Left ventricle myocardium inferior (tissue), 1 donor: ENCODE results near the gene ABLIM1. TPM values are rescaled to one million over a fixed set of nuclear protein-coding genes. Genes with fewer than 3 reads are reported as not detected.

Source experiments
- DNase-seq: peaks from one replicate; pipeline ENCODE4 v3.0.0-alpha.2; 2020
- H3K27ac ChIP-seq: fragments of 200-600 bp; replicated peaks from 2 replicates; pipeline ENCODE4 v1.8.0; 2021
- H3K27me3 ChIP-seq: fragments of 200-600 bp; 2 replicates; pipeline ENCODE4 v1.8.0; 2021; ENCODE audit warnings: low read depth
- H3K36me3 ChIP-seq: fragments of 200-600 bp; 2 replicates; pipeline ENCODE4 v1.8.0; 2021
- H3K4me1 ChIP-seq: fragments of 200-600 bp; 2 replicates; pipeline ENCODE4 v1.8.0; 2021
- H3K4me3 ChIP-seq: fragments of 200-600 bp; 2 replicates; pipeline ENCODE4 v1.8.0; 2021; ENCODE audit warnings: mild to moderate bottlenecking, moderate library complexity
- H3K9me3 ChIP-seq: fragments of 200-600 bp; replicated peaks from 2 replicates; pipeline ENCODE4 v1.8.0; 2021
- CTCF ChIP-seq: fragments of 200-600 bp; IDR thresholded peaks from 2 replicates; pipeline ENCODE4 v1.8.0; 2021; ENCODE audit warnings: antibody characterized with exemption, mild to moderate bottlenecking, borderline replicate concordance
- intact Hi-C: fragments of 100-400 bp; cut with micrococcal nuclease; formaldehyde crosslinking; loops from one replicate; pipeline ENCODE4 v1.11.0; 2022
- total RNA-seq: library from RNA; stranded (reverse); fragmentation: NEBNext Ultra II Directional; extraction: Animal tissue kit (Norgen Biotek cat#: 25700); gene quantifications from one replicate; pipeline ENCODE4 v1.2.1, GENCODE V29; 2021
- donor health status: DM: no; HTN: yes; CAD: no; lungs with severe emphysema.

The ABLIM1 gene
- total RNA-seq, 1 donor from 2014 or later = 674 TPM

- Histone ChIP-seq H3K9me3 (no peaks in the 10 kb centered on the region), H3K36me3 (no peaks in the 10 kb centered on the region), H3K27me3 (no peaks in the 10 kb centered on the region), H3K4me3 (no peak overlapping the region), H3K27ac (peak overlapping the region; percentile 91), H3K4me1 (peaks cover 84% of the 10 kb centered on the region)
- intact Hi-C loops = loop anchor here (10.0 kb wide), 1 partner anchor 133 kb away; no protein-coding TSS in a partner anchor
- no peak for DNase-seq
- no peak for TF ChIP-seq CTCF
These were observed 29.4 kb upstream of the ABLIM1 start for GRCh38 chr10:114687459-114687858.

- intact Hi-C loops = loop anchor here (10.0 kb wide), 1 partner anchor 131 kb away; no protein-coding TSS in a partner anchor
- TF ChIP-seq CTCF = no peak
- DNase-seq = no peak
These were observed 27.9 kb upstream of the ABLIM1 start for GRCh38 chr10:114686013-114686412.

GRCh38 chr10:114685456-114685855 lies 27.4 kb upstream of the ABLIM1 start:
- H3K36me3 ChIP-seq = no peaks in the 10 kb centered on the region
- peak overlapping the region; percentile 70 for H3K4me3 ChIP-seq
- DNase-seq = peak; percentile 34
- TF ChIP-seq CTCF = no peak
- H3K9me3 ChIP-seq = no peaks in the 10 kb centered on the region
- H3K4me1 ChIP-seq = peaks cover 90% of the 10 kb centered on the region
- peak overlapping the region; percentile 91 for H3K27ac ChIP-seq
- no peaks in the 10 kb centered on the region for H3K27me3 ChIP-seq
- intact Hi-C loops = loop anchor here (10.0 kb wide), 1 partner anchor 131 kb away; no protein-coding TSS in a partner anchor

More at GRCh38 chr10:114686013-114686412, 27.9 kb upstream of the ABLIM1 start:
- no peaks in the 10 kb centered on the region for H3K36me3 ChIP-seq
- H3K27me3 ChIP-seq = no peaks in the 10 kb centered on the region
- H3K9me3 ChIP-seq = no peaks in the 10 kb centered on the region
- peak overlapping the region; percentile 91 for H3K27ac ChIP-seq
- H3K4me1 ChIP-seq = peaks cover 86% of the 10 kb centered on the region
- H3K4me3 ChIP-seq = peak overlapping the region; percentile 70

GRCh38 chr10:114684822-114685209 lies 26.7 kb upstream of the ABLIM1 start:
- H3K27me3 ChIP-seq = no peaks in the 10 kb centered on the region
- peak overlapping the region; percentile 70 for H3K4me3 ChIP-seq
- no peaks in the 10 kb centered on the region for H3K36me3 ChIP-seq
- TF ChIP-seq CTCF = no peak
- H3K9me3 ChIP-seq = no peaks in the 10 kb centered on the region
- H3K4me1 ChIP-seq = peaks cover 97% of the 10 kb centered on the region
- no peak for DNase-seq
- intact Hi-C loops = loop anchor here (10.0 kb wide), 1 partner anchor 130 kb away; no protein-coding TSS in a partner anchor
- H3K27ac ChIP-seq = peak overlapping the region; percentile 91

GRCh38 chr10:114684084-114684821 lies 26.2 kb upstream of the ABLIM1 start:
- Histone ChIP-seq H3K9me3 (no peaks in the 10 kb centered on the region), H3K27me3 (no peaks in the 10 kb centered on the region), H3K27ac (peak overlapping the region; percentile 91), H3K4me1 (peaks cover 98% of the 10 kb centered on the region), H3K4me3 (peak overlapping the region; percentile 70), H3K36me3 (no peaks in the 10 kb centered on the region)
- peak; percentile 62 for DNase-seq
- no peak for TF ChIP-seq CTCF
- intact Hi-C loops = loop anchor here (10.0 kb wide), 1 partner anchor 129 kb away; no protein-coding TSS in a partner anchor
